ENCODE results near the gene ANXA3.

GRCh38 chr4:78640714-78641113 is 89.1 kb downstream of the ANXA3 start:
- TF ChIP-seq, protein P1, sequence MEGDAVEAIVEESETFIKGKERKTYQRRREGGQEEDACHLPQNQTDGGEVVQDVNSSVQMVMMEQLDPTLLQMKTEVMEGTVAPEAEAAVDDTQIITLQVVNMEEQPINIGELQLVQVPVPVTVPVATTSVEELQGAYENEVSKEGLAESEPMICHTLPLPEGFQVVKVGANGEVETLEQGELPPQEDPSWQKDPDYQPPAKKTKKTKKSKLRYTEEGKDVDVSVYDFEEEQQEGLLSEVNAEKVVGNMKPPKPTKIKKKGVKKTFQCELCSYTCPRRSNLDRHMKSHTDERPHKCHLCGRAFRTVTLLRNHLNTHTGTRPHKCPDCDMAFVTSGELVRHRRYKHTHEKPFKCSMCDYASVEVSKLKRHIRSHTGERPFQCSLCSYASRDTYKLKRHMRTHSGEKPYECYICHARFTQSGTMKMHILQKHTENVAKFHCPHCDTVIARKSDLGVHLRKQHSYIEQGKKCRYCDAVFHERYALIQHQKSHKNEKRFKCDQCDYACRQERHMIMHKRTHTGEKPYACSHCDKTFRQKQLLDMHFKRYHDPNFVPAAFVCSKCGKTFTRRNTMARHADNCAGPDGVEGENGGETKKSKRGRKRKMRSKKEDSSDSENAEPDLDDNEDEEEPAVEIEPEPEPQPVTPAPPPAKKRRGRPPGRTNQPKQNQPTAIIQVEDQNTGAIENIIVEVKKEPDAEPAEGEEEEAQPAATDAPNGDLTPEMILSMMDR (IDR thresholded peaks at IDR 0.05): no peak
- no peak for TF ChIP-seq POLR2A (IDR thresholded peaks at IDR 0.05)
